H9 (cell line): Measurements from ENCODE around the gene PNPLA8. TPM values are rescaled to one million over a fixed set of nuclear protein-coding genes. Genes with fewer than 3 reads are reported as not detected.

Experiments
- DNase-seq: peaks from one replicate; pipeline ENCODE4 v3.0.0-alpha.2; 2017
- H2AFZ ChIP-seq: one replicate; pipeline ENCODE4 v1.6.1; 2013; ENCODE audit warnings: mild to moderate bottlenecking, low read length, control low read depth, moderate library complexity
- H2AK5ac ChIP-seq: 2 replicates; pipeline ENCODE4 v1.6.1; 2013; ENCODE audit warnings: low read length, control low read depth, mixed read lengths; ENCODE audit not compliant: insufficient read length
- H2BK120ac ChIP-seq: one replicate; pipeline ENCODE4 v1.6.1; 2013; ENCODE audit warnings: low read depth, mild to moderate bottlenecking, low read length, control low read depth, inconsistent platforms; ENCODE audit not compliant: poor library complexity, severe bottlenecking
- H2BK12ac ChIP-seq: 2 replicates; pipeline ENCODE4 v1.6.1; 2013; ENCODE audit warnings: low read length, control low read depth, mixed read lengths, low read depth; ENCODE audit not compliant: insufficient read length
- H2BK15ac ChIP-seq: 2 replicates; pipeline ENCODE4 v1.6.1; 2013; ENCODE audit warnings: low read depth, low read length, control low read depth
- H2BK20ac ChIP-seq: one replicate; pipeline ENCODE4 v1.6.1; 2013; ENCODE audit warnings: low read depth, mild to moderate bottlenecking, low read length, control low read depth, inconsistent platforms; ENCODE audit not compliant: poor library complexity, severe bottlenecking
- H2BK5ac ChIP-seq: 2 replicates; pipeline ENCODE4 v1.6.1; 2013; ENCODE audit warnings: low read length, control low read depth, mixed read lengths; ENCODE audit not compliant: insufficient read length
- H3K14ac ChIP-seq: 2 replicates; pipeline ENCODE4 v1.6.1; 2013; ENCODE audit warnings: low read length, control low read depth; ENCODE audit not compliant: insufficient read depth
- H3K18ac ChIP-seq: 2 replicates; pipeline ENCODE4 v1.6.1; 2013; ENCODE audit warnings: low read depth, mild to moderate bottlenecking, mixed read lengths, low read length, control low read depth; ENCODE audit not compliant: insufficient read length
- H3K23ac ChIP-seq: 2 replicates; pipeline ENCODE4 v1.6.1; 2013; ENCODE audit warnings: low read length, control low read depth, mixed read lengths, low read depth; ENCODE audit not compliant: insufficient read length
- H3K23me2 ChIP-seq: 2 replicates; pipeline ENCODE4 v1.6.1; 2013; ENCODE audit warnings: low read depth, mild to moderate bottlenecking, mixed read lengths, low read length, control low read depth; ENCODE audit not compliant: insufficient read length, poor library complexity, severe bottlenecking
- H3K27ac ChIP-seq: 2 replicates; pipeline ENCODE4 v1.5.1; 2013; ENCODE audit warnings: low read length, control low read depth, mixed read lengths, low read depth; ENCODE audit not compliant: insufficient read length
- H3K27me3 ChIP-seq: 2 replicates; pipeline ENCODE4 v1.6.1; 2013; ENCODE audit warnings: low read length, control low read depth, inconsistent platforms; ENCODE audit not compliant: insufficient read depth
- H3K4ac ChIP-seq: 2 replicates; pipeline ENCODE4 v1.6.1; 2013; ENCODE audit warnings: low read depth, mild to moderate bottlenecking, control low read depth, inconsistent platforms, low read length, moderate library complexity
- H3K4me1 ChIP-seq: 2 replicates; pipeline ENCODE4 v1.6.1; 2013; ENCODE audit warnings: low read length, control low read depth, inconsistent platforms; ENCODE audit not compliant: insufficient read depth
- H3K4me2 ChIP-seq: 2 replicates; pipeline ENCODE4 v1.6.1; 2013; ENCODE audit warnings: low read length, control low read depth, mixed read lengths; ENCODE audit not compliant: insufficient read length, insufficient read depth
- H3K56ac ChIP-seq: 2 replicates; pipeline ENCODE4 v1.6.1; 2013; ENCODE audit warnings: low read depth, mild to moderate bottlenecking, mixed read lengths, low read length, control low read depth; ENCODE audit not compliant: insufficient read length
- H3K79me1 ChIP-seq: 2 replicates; pipeline ENCODE4 v1.6.1; 2013; ENCODE audit warnings: low read depth, mild to moderate bottlenecking, moderate library complexity, low read length, control low read depth, inconsistent platforms; ENCODE audit not compliant: insufficient read depth, poor library complexity, severe bottlenecking
- H3K79me2 ChIP-seq: 2 replicates; pipeline ENCODE4 v1.6.1; 2013; ENCODE audit warnings: low read length, control low read depth, inconsistent platforms; ENCODE audit not compliant: insufficient read depth
- H3K9ac ChIP-seq: 2 replicates; pipeline ENCODE4 v1.6.1; 2013; ENCODE audit warnings: low read length, control low read depth, mixed read lengths; ENCODE audit not compliant: insufficient read length; ENCODE audit errors: extremely low read depth
- H3K9me3 ChIP-seq: one replicate; pipeline ENCODE4 v1.6.1; 2013; ENCODE audit warnings: low read depth, low read length, inconsistent platforms; ENCODE audit not compliant: control insufficient read depth
- H3T11ph ChIP-seq: one replicate; pipeline ENCODE4 v1.6.1; 2013; ENCODE audit warnings: mild to moderate bottlenecking, low read length, control low read depth, inconsistent platforms
- H4K20me1 ChIP-seq: one replicate; pipeline ENCODE4 v1.6.1; 2013; ENCODE audit not compliant: control insufficient read depth, insufficient read length, insufficient read depth
- H4K5ac ChIP-seq: 2 replicates; pipeline ENCODE4 v1.6.1; 2013; ENCODE audit warnings: low read depth, mild to moderate bottlenecking, mixed read lengths, low read length, control low read depth; ENCODE audit not compliant: insufficient read length
- H4K8ac ChIP-seq: replicated peaks from 2 replicates; pipeline ENCODE4 v1.6.1; 2013; ENCODE audit warnings: low read length, control low read depth, mixed read lengths, low read depth; ENCODE audit not compliant: insufficient read length
- H4K91ac ChIP-seq: 2 replicates; pipeline ENCODE4 v1.6.1; 2013; ENCODE audit warnings: low read depth, mild to moderate bottlenecking, moderate library complexity, mixed read lengths, low read length, control low read depth; ENCODE audit not compliant: insufficient read length
- H3K27ac Mint-ChIP-seq, 3 experiments: 2 replicates in 2 of 3; 3 replicates in 1 of 3; pipeline ENCODE4 v1.8.0; 2020 to 2021; ENCODE audit warnings: mixed read lengths in 3 of 3, mild to moderate bottlenecking in 1 of 3, moderate library complexity in 1 of 3
- H3K27me3 Mint-ChIP-seq: 2 replicates; pipeline ENCODE4 v1.8.0; 2021; ENCODE audit warnings: low read depth, mild to moderate bottlenecking, moderate library complexity, mixed read lengths
- H3K36me3 Mint-ChIP-seq, 3 experiments: 2 replicates in 2 of 3; 3 replicates in 1 of 3; pipeline ENCODE4 v1.8.0; 2020 to 2021; ENCODE audit warnings: low read depth in 3 of 3, mixed read lengths in 3 of 3; ENCODE audit not compliant: insufficient read depth in 1 of 3
- H3K4me1 Mint-ChIP-seq, 2 experiments: 2 replicates each; pipeline ENCODE4 v1.8.0; 2020; ENCODE audit warnings: mixed read lengths in 2 of 2
- H3K4me3 Mint-ChIP-seq, 2 experiments: 2 replicates in 1 of 2; 3 replicates in 1 of 2; pipeline ENCODE4 v1.8.0; 2020 to 2021; ENCODE audit warnings: mild to moderate bottlenecking in 2 of 2, mixed read lengths in 2 of 2, moderate library complexity in 1 of 2
- H3K9me3 Mint-ChIP-seq, 2 experiments: 2 replicates in 1 of 2; 3 replicates in 1 of 2; pipeline ENCODE4 v1.8.0; 2020; ENCODE audit warnings: mild to moderate bottlenecking in 2 of 2, mixed read lengths in 2 of 2, moderate library complexity in 1 of 2
- CTCF ChIP-seq: fragments of 200-600 bp; sonication (generic); conservative IDR thresholded peaks from 3 replicates; pipeline ENCODE4 v1.8.0; 2021; ENCODE audit warnings: antibody characterized with exemption, mild to moderate bottlenecking
- WGBS: extraction: QIAGEN DNeasy Blood & Tissue Kit; methylation state at CpG from one replicate; pipeline ENCODE4 v1.1.7; 2013; ENCODE audit warnings: missing lambda C conversion rate, low lambda C conversion rate, mixed read lengths; ENCODE audit not compliant: insufficient read length; ENCODE audit errors: extremely low coverage; 5-methylcytosine and 5-hydroxymethylcytosine counted together
- total RNA-seq: library from RNA; stranded (reverse); gene quantifications from 2 replicates; pipeline ENCODE4 v1.2.1, GENCODE V29; 2021

PNPLA8 gene
- total RNA-seq, 1 experiment from 2014 or later, result 11.7 TPM

DNA sequence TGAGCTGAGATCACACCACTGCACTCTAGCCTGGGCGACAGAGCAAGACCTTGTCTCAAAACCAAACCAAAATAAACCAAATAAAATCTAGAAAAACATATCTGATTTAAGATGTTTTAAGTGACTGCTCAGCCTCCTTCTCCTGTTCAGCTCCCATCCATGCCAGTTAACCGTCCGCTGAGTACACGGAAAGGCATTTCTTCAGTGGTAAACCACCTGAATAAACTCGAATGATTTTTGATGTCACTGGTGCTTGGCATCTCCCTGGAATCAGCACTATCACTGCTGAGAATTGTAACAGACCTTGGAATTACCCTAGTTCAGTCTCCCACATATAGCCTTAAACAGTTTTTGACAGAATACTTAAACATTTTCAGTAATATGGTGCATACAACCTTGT, 45.6 kb downstream of the PNPLA8 start:
- H3K4me1 ChIP-seq, result no peaks in the 10 kb centered on the region
- no peaks in the 10 kb centered on the region for H3K27me3 ChIP-seq
- H3K14ac ChIP-seq, result no peak overlapping the region
- H2BK5ac ChIP-seq, result no peak overlapping the region
- H3K9me3 Mint-ChIP-seq, result no peaks in the 10 kb centered on the region
- no peaks in the 10 kb centered on the region for H3K79me1 ChIP-seq
- no peaks in the 10 kb centered on the region for H4K20me1 ChIP-seq
- no peak overlapping the region for H3K4ac ChIP-seq
- no peak overlapping the region for H4K8ac ChIP-seq
- WGBS, result no CpG with 5 or more reads among the region's 5 CpGs
- no peak overlapping the region for H3K56ac ChIP-seq
- H2BK15ac ChIP-seq, result no peak overlapping the region
- no peak for TF ChIP-seq CTCF
- H3K79me2 ChIP-seq, result no peaks in the 10 kb centered on the region
- no peak overlapping the region for H2BK120ac ChIP-seq
- H2BK20ac ChIP-seq, result no peak overlapping the region
- H3K4me2 ChIP-seq, result no peak overlapping the region
- no peaks in the 10 kb centered on the region for H3K9me3 ChIP-seq
- no peak overlapping the region for H2AFZ ChIP-seq
- H2BK12ac ChIP-seq, result no peak overlapping the region
- H4K5ac ChIP-seq, result no peak overlapping the region
- peaks cover 5 to 10% of the 10 kb centered on the region in 2 experiments; a peak in 3 of 4 replicates for H3K4me1 Mint-ChIP-seq
- H3K18ac ChIP-seq, result no peak overlapping the region
- H3T11ph ChIP-seq, result no peak overlapping the region
- DNase-seq, result no peak
- H3K27ac ChIP-seq, result no peak overlapping the region
- H3K27ac Mint-ChIP-seq, result no peak overlapping the region
- H3K23ac ChIP-seq, result no peak overlapping the region
- no peak overlapping the region for H3K9ac ChIP-seq
- no peak overlapping the region for H2AK5ac ChIP-seq
- no peak overlapping the region for H3K4me3 Mint-ChIP-seq
- no peak overlapping the region for H4K91ac ChIP-seq
- H3K27me3 Mint-ChIP-seq, result no peaks in the 10 kb centered on the region
- no peaks in the 10 kb centered on the region for H3K23me2 ChIP-seq
- peaks cover 0 to 8% (median 5%) of the 10 kb centered on the region in 3 experiments; a peak in 2 of 7 replicates for H3K36me3 Mint-ChIP-seq
